Mucosa of stomach (tissue), 1 donor: ENCODE measurements around the gene HMX2.
"Not testable (repeated sequence)": the region's sequence is repeated elsewhere in the genome, so short reads cannot be mapped to it uniquely, and the experiment has no call there.

Source experiments
- H3K27me3 ChIP-seq: one replicate; pipeline ENCODE4 v1.7.0; 2013; ENCODE audit warnings: mild to moderate bottlenecking, low read length; ENCODE audit not compliant: control insufficient read depth, insufficient read depth
- H3K36me3 ChIP-seq: one replicate; pipeline ENCODE4 v1.7.0; 2013; ENCODE audit warnings: low read length; ENCODE audit not compliant: control insufficient read depth, insufficient read depth
- H3K4me1 ChIP-seq: one replicate; pipeline ENCODE4 v1.7.0; 2013; ENCODE audit warnings: mild to moderate bottlenecking, low read length; ENCODE audit not compliant: control insufficient read depth, insufficient read depth
- H3K4me3 ChIP-seq: one replicate; pipeline ENCODE4 v1.7.0; 2013; ENCODE audit warnings: low read length
- H3K9ac ChIP-seq: one replicate; pipeline ENCODE4 v1.7.0; 2013; ENCODE audit warnings: mild to moderate bottlenecking, low read length, moderate library complexity
- H3K9me3 ChIP-seq: one replicate; pipeline ENCODE4 v1.7.0; 2013; ENCODE audit warnings: mild to moderate bottlenecking, low read length, moderate library complexity; ENCODE audit not compliant: control insufficient read depth
- donor health status: Pancreatic carcinoma.

Gene HMX2

DNA sequence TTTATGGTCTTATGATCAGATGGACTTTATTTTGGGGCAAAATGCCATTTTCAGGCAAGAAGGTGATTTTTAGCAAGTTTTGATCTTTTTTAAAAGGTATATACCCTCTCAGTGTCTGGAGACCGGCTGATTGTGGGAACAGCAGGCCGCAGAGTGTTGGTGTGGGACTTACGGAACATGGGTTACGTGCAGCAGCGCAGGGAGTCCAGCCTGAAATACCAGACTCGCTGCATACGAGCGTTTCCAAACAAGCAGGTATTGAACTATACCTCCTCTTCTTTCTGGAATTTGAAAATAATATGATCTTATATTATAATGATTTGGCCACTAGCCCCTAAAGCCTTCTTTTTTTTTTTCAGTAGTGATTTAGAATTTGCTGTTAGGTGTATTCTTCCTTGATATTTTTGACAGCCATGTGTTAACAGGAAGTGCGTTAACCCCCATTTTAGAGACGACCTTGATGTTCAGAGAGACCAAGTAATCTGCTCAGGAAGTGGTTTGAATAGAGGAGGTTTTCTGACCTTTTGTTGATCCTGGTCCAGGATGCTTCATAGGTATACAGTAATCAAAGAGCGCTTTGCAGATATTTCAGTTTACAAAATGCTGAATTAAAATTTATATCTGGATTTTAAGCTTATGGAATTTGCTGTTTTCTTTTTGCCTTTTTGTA is 12.5 kb downstream of the HMX2 start:
- H3K36me3 ChIP-seq, result no peaks in the 10 kb centered on the region
- no peaks in the 10 kb centered on the region for H3K9me3 ChIP-seq
- peaks cover 3% of the 10 kb centered on the region for H3K4me1 ChIP-seq
- no peak overlapping the region for H3K9ac ChIP-seq
- H3K4me3 ChIP-seq, result no peak overlapping the region
- no peaks in the 10 kb centered on the region for H3K27me3 ChIP-seq

DNA sequence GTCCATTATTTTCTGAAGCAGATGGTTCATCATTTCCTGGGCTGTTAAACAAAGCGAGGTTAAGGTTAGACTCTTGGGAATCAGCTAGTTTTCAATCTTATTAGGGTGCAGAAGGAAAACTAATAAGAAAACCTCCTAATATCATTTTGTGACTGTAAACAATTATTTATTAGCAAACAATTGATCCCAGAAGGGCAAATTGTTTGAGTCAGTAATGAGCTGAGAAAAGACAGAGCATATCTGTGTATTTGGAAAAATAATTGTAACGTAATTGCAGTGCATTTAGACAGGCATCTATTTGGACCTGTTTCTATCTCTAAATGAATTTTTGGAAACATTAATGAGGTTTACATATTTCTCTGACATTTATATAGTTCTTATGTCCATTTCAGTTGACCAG is 16.4 kb downstream of the HMX2 start:
- Histone ChIP-seq H3K36me3 (no peaks in the 10 kb centered on the region), H3K4me1 (no peaks in the 10 kb centered on the region), H3K27me3 (no peaks in the 10 kb centered on the region), H3K9ac (no peak overlapping the region), H3K9me3 (no peaks in the 10 kb centered on the region), H3K4me3 (no peak overlapping the region)

DNA sequence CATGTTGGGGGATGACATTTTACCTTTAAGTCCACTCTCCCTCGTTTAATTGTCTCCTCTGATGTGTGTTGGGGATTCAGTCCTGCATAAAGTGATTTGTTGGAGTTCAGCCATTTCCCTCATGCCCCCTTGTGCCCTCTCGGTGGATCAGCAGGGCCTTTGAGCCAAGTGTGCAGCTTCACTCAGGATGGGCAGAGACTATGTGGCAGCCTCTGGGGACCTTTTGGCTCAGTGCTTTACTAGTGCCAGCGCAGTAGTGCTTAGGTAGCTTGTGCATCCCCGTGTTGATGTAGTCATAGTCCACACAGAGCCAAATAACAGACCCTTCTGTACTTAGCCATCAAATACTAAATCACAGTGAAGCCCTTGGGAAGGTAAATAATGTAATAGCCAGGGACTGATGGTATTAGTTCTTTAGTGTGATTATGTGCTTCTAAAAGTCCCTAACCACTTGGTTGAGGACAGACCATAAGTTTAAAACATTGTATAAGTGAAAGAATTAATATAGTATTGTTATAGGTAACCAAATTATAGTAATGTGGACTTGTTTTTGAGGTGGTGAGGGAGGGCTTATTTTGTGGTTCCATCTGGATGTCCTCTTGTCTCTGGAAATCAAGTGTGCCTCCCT is 17.6 kb downstream of the HMX2 start:
- Histone ChIP-seq H3K9ac (no peak overlapping the region), H3K4me1 (no peaks in the 10 kb centered on the region), H3K9me3 (no peaks in the 10 kb centered on the region), H3K36me3 (no peaks in the 10 kb centered on the region), H3K4me3 (no peak overlapping the region), H3K27me3 (no peaks in the 10 kb centered on the region)

DNA sequence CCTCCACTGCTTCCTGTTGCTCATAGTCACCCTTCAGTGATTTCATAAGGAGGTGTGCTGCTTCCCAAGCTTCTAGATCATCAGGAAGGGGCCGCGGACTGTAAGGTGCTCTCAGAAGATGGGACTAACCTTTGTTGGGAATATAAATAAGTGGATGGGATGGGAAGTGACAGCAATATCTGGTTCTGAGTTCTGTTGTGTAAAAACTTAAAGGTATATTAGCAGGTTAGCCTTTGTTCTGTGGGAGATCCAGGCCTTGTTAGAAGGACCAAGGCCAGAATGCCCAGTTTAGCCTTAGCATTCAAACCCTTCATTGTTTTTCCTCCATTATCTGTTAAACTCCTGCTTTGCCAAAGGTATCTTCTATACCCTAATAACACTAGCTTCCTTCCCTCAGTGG is 18.7 kb downstream of the HMX2 start:
- Histone ChIP-seq H3K4me3 (no peak overlapping the region), H3K27me3 (no peaks in the 10 kb centered on the region), H3K9me3 (no peaks in the 10 kb centered on the region), H3K36me3 (no peaks in the 10 kb centered on the region), H3K4me1 (no peaks in the 10 kb centered on the region), H3K9ac (no peak overlapping the region)

DNA sequence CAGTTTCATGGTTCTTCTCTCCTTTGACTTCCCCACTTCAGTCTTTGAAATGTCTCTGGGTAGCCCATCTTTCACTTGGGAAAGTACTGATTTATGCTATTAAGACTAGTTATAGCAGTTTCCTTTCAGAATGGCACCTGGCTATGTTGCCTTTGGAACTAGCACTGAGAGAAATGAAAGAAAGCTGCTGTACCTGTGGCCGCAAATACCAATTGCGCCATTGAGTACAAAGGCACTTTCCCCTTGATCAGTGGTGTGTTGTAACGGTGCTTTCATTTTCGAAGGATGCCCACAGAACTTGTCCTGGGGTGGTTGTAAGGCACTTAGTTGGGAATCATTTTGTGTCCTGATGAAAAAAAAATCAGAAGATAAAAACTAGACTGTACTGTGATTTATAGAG is 23.0 kb downstream of the HMX2 start:
- H3K4me1 ChIP-seq, result no peaks in the 10 kb centered on the region
- H3K36me3 ChIP-seq, result no peaks in the 10 kb centered on the region
- H3K9ac ChIP-seq, result no peak overlapping the region
- H3K9me3 ChIP-seq, result no peaks in the 10 kb centered on the region
- H3K27me3 ChIP-seq, result no peaks in the 10 kb centered on the region
- no peak overlapping the region for H3K4me3 ChIP-seq

DNA sequence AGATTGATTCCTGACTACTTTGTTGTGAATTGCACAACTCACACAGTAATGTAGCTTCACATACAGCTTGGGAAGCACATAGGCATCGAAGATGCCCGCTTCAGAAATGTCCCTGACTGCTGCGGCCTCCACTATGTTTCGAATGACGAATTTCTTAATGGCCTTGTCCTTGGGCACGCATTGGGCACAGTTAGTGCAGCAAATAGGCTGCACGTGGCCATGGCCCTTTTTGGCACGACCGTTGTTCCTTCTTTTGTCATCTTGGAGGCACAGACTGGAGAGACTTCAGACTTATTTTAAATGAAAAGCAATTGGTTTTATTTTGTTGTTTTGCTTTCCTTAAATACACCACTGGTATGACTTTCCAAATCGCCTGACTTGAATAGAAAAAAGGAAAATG is 23.7 kb downstream of the HMX2 start:
- H3K9ac ChIP-seq, H3K9me3 ChIP-seq, H3K27me3 ChIP-seq, H3K36me3 ChIP-seq, H3K4me3 ChIP-seq, H3K4me1 ChIP-seq: not testable (repeated sequence)

DNA sequence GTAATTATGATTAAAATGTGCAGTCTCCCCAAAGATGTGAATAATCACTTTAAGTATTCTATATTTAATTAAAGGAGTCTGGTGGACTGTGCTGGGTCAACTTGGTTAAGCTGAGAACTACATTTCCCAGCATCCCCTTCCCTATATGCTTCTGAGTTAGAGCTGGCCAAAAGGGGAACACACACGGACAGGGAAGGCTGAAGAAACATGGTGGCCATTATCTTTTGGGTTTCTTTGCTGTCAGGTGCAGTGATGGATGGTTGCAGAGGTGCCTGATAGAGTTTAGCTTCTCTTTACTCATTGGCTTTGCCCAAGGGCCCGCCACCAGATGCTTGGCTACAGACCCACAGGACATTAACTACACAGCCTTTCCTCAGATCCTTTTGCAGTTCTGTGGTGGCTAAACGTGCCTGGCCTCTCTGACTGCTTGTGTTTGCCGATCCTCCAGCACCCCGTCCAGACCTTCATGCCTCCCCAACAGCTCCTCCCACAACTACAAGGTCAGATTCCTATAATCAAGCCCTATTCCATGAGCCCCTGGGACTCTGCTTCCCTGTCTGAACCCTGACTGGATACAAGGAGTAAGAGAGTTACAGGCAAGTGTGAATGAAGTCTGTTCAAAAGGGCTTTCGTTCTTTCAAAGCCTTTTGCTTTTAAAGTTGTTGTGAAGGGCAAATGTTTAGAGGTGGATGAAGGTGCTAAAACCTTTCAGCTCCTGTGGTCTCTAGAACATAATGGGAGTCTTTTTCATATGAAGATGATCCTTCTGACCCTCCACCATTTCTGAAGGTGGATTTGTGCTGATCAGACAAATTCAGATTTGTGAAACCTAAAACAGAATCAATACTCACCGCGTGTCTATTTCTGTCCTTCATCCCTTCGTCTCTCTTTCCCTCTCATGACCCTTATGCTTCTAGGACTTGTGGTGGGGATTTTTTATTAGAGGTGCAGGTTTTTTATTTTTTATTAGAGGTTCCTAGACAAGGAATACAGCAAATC is 27.8 kb downstream of the HMX2 start:
- H3K9ac ChIP-seq, result no peak overlapping the region
- H3K27me3 ChIP-seq, result no peaks in the 10 kb centered on the region
- H3K36me3 ChIP-seq, result no peaks in the 10 kb centered on the region
- no peak overlapping the region for H3K4me3 ChIP-seq
- H3K4me1 ChIP-seq, result no peaks in the 10 kb centered on the region
- H3K9me3 ChIP-seq, result no peaks in the 10 kb centered on the region

DNA sequence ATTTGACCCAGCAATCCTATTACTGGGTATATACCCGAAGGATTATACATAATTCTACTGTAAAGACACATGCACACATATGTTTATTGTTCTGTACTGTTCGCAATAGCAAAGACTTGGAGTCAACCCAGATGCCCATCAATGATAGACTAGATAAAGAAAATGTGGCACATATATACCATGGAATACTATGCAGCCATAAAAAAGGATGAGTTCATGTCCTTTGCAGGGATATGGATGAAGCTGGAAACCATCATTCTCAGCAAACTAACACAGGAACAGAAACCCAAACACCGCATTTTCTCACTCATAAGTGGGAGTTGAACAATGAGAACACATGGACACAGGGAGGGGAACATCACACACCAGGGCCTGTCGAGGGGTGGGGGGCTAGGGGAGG is 30.5 kb downstream of the HMX2 start:
- not testable (repeated sequence) for H3K4me1 ChIP-seq, H3K9ac ChIP-seq, H3K4me3 ChIP-seq, H3K27me3 ChIP-seq, H3K36me3 ChIP-seq, H3K9me3 ChIP-seq

DNA sequence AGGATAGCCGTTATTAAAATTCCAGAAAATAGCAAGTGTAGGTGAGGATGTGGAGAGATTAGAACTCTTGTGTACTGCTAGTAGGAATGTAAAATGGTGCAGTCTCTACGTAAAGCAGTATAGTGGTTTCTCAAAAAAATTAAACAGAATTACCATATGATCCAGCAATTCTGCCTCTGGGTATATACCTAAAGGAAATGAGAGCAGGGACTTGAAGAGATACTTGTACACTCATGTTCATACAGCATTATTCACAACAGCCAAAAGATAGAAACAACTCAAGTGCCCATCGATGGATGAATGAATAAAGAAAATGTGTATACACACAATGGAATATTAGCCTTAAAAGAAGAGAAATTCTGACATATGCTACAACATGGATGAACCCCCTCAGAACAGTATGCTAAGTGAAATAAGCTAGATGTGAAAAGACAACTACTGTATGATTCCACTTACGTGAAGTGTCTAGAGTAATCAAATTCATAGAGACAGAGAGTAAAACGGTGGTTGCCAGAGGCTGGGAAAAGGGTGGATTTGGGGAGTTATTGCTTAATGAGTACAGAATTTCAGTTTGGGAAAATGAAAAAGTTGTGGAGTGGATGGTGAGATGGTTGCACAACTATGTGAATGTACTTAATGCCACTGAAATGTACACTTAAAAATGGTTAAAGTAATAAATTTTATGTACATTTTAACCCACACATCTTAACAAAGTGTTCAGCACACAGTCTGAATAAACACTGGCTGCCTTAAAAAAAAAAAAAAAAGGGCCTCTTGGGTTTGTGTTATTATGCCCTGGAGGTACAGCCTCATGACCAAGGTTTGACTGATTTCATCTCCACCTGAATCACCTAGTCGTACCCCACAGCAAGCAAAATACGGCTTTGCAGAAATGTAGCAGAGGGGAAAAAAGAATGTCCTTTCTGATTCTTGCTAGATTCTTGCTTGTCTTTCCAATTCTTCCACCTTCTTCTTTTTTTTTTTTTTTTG is 32.5 kb downstream of the HMX2 start:
- no peaks in the 10 kb centered on the region for H3K4me1 ChIP-seq
- no peak overlapping the region for H3K9ac ChIP-seq
- no peaks in the 10 kb centered on the region for H3K9me3 ChIP-seq
- no peaks in the 10 kb centered on the region for H3K36me3 ChIP-seq
- no peak overlapping the region for H3K4me3 ChIP-seq
- H3K27me3 ChIP-seq, result no peaks in the 10 kb centered on the region

DNA sequence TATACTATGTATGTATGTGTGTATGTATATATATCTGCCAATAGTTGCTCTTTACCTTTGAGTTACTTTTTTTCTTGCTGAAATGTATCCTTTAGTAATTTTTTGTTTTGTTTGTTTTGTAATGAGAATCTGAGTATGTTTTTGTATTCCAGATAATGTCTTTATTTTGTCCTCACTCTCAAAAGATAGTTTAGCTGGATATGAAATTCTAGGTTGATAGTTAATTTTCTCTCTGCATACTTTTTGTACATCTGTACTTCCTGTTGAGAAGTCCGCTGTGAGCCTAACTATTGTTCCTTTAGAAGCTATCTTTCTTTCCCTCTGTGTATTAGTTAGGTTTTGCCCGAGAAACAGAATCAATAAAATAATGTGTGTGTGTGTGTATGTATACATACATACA is 35.8 kb downstream of the HMX2 start:
- no peak overlapping the region for H3K9ac ChIP-seq
- H3K27me3 ChIP-seq, result no peaks in the 10 kb centered on the region
- no peak overlapping the region for H3K4me3 ChIP-seq
- no peaks in the 10 kb centered on the region for H3K9me3 ChIP-seq
- H3K4me1 ChIP-seq, result no peaks in the 10 kb centered on the region
- H3K36me3 ChIP-seq, result no peaks in the 10 kb centered on the region

DNA sequence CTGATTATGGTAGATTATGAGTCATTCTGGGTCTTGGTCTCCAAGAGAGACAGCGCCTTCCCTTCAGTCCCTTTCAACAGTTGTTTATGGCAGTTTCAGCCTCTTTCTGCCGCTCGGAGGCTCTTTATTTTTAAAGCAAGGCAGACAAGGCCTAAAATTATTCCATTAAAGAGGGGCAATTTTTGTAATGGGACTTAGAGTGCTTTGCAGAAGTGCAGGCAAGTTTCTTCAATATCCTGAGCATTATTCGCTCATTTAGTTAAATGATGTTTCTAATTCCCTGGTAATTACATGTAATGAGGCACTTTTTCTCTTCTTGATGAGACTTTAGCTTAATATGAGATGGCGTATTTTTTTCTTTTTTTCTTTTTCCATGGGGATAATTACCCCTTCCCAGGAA is 39.8 kb downstream of the HMX2 start:
- Histone ChIP-seq H3K4me1 (no peaks in the 10 kb centered on the region), H3K4me3 (no peak overlapping the region), H3K9ac (no peak overlapping the region), H3K27me3 (no peaks in the 10 kb centered on the region), H3K9me3 (no peaks in the 10 kb centered on the region), H3K36me3 (no peaks in the 10 kb centered on the region)
